ENCODE data around the gene FHL1. TPM values are rescaled to one million over a fixed set of nuclear protein-coding genes. Genes with fewer than 3 reads are reported as not detected.

FHL1 gene
- total RNA-seq, 1 donor from 2014 or later, result 718 TPM

DNA sequence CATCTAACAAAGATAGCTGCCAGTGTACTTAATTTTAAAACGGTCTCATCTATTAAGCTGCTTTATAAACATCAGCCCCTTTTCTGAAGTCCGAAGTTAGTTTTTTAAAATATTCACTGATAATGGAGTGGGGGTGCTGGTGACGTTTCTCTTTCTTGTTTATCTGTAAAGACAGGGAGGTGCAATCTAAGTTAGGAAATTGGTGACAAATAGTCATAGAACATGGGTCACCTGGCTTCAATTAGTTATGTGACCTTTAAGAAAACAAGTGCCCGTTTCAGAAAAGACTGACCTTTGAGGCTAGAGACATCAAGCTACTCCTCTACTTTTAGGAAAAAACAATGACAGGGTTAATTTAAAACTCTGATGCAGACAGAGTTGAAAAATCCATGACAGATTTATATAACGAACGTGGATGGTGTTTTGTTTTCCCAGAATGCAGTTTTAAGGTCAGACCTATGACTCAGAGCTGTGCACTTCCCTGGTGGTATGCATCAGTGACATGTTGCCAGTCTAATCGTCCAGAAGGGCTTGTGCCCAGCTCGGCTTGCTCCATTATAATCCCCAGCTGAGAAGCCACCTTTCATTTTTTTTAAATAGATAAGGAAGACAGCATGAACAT, 38.2 kb downstream of the FHL1 start:
- peak; percentile 52 for DNase-seq (ENCODE audit: low spot score)

DNA sequence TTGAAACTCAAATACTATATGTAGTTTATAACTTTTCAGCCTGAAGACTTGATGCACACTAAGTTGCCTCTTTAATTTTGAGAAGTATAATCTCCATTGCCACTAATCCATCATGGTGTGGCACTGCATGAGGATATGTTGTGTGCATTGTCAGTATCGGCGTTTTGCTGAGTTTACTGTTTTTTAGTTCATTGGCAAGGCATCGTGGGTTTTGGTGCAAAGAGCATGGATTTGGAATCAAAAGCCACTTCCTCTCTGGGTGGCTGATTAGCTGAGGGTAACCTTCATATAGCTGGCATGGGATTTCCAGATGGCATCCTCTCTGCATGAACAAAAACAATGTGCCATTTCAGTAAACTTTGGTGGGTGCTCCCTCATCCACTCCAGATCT, 38.7 kb downstream of the FHL1 start:
- no peak for DNase-seq (ENCODE audit: low spot score)

DNA sequence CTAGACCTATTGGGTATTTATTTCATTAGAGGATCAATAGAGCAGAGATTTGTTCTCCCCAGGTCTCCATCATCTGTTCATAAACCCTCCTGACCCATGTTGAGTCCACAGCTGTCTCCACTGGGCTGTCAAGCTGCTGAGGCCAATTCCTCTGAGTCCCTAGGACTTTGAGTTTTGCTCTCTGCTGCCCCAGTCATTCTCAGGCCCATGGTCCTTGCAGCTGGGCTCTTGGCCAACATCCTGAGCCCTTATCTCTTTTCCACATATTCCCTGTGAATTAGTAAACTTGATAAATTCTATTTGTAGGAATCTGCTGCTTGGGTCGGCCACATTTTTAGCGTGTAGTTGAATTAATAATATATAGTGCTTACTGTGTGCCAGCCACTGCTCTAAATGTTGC, 41.9 kb downstream of the FHL1 start:
- no peak for DNase-seq (ENCODE audit: low spot score)

DNA sequence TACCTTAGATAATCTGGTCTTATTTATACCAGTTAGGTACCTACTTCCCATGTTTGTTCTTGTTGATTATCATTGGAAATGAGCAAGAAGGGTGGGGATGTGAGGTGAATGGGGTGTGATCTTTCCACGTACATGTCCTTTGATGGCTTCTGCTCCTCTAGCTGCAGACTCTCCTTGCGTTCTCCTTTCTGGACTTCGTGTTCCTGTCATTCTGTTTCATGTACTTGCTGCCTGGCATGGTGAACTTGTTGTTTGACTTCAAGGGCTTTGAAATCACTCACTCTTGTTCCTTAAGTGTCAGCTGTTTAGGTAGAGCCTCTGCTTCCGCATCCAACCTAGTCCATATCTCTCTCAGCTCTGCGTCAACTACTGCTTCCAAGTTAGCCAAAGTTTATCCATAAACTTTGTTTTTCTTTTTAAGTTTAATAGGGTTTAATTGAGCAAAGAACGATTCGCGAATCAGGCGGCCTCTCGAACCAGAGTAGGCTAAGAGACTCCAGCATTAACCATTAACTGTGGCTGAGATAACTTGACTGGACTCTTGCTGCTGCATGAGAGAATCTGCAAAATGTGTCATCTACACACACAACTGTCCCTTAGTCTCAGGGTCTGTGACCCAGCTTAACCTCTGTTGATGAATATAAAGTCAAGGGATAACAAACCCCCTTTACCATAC, 42.8 kb downstream of the FHL1 start:
- DNase-seq (ENCODE audit: low spot score), result no peak

DNA sequence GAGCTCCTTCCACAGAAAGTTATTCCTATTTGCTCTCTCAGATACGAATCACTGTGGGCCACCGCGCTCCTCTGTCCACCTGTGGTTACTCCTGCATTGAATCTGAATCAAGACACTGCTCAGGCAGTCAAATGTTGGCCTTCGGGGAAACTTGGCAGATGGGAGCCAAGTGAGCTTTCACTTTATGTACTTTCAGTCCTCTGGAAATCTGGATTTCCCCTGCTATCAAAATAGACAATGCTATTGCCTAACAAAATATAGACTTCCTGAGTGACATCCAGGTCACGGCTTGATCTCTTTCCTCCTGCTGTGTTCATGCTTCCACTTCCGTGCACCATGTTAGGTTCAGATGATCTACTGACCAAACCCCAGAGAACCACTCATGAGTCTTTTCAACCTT, 43.8 kb downstream of the FHL1 start:
- no peak for DNase-seq (ENCODE audit: low spot score)

DNA sequence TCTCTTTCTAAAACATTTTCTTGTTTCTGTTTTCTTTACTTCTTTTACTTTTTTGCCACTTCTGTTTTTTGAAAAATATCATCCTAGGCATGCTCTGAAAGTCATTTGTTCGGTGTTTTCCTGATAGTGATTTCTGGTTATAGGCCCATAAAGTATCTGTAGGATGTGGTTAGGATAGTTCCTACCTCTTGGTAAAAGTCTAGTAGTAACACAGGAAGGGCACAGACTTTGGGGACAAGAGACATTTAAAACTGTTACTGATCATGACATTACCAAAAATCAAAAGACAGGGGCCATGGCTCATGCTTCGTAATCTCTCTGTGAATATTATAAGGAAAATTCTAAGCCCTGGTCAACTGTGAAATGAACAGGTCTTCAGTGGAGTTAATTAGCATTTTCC, 44.8 kb downstream of the FHL1 start:
- DNase-seq (ENCODE audit: low spot score), result no peak

DNA sequence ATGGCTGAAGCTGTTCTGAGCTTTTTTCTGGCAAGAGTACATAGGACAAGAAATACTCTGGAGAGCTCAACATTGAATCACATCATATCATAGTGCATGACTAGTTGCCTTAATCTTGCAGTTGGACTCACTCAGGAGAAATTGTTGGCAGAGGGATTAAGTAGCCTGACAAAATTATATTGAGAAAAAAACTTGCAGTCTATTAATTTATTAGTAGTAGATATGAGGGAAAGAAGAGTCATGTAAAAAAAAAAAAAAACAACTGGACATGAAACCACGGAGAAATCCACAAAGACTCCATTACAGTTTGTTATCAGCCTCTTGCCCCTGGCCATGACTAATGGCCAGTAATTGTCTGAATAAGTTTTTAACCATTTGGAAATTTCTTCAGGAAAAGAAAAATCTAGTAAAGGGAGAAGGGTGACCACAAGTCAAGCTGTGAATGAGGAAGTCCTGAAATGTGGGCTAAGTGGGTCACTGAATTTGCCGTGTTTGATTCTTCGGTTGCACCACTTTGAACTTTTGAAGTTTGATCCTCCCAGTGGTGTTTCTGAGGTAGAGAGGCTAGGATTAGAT, 45.6 kb downstream of the FHL1 start:
- no peak for DNase-seq (ENCODE audit: low spot score)

DNA sequence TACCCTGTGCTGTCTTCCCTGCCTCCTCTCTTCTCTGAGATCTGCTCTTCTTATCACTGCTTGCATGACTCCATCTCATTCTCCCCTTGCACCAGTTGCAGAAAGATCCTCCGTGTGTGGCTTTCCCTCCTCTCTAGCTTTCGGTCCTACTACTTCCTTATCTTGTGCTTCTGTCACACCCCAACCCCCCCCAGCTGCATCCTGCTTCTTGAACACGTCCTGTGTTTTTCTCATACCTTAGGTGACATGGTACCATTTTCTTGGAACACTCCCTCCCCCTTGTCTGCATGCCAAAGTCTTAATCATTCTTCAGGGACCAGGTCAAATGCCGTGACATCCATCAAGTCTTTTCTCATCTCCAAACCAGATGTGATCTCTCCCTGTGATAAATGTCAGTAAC, 46.4 kb downstream of the FHL1 start:
- DNase-seq (ENCODE audit: low spot score), result no peak

DNA sequence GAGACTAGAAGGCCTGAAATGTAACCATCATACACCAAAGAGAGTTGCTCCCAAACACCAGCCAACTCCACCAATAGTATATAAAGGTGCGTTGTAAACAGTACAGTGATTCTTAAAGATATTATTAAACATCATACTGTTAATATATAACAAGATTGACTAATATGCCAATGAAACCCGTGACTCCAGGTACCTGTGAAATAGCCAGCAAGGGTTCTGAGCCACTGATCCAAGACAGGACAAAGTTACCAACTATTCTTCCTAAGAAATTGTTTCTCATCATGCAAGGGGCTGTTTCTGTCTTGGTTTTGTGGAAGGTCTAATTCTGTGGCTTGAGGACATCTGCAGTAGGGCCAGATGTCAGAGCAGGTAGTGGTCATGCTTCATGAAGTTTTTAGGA, 47.2 kb downstream of the FHL1 start:
- no peak for DNase-seq (ENCODE audit: low spot score)

DNA sequence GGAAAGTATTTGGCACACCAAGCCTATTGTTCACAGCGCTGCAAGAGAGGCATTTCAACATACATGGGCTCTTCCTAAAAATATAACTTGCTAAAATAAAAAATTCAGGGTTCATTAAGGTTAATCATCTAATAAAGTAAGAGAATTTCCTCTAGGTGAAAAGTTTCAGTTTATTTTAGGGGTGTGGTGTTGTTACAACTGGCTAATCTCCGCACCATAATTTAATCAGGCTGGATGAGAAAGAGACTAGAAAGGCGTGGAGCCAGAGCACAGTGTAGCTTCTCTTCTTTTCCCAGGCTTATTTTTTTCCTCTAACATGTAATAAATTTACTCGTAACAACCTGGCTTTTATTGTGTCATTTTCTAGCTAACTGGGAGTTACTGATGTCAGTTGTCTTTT, 47.9 kb downstream of the FHL1 start:
- DNase-seq (ENCODE audit: low spot score), result no peak

DNA sequence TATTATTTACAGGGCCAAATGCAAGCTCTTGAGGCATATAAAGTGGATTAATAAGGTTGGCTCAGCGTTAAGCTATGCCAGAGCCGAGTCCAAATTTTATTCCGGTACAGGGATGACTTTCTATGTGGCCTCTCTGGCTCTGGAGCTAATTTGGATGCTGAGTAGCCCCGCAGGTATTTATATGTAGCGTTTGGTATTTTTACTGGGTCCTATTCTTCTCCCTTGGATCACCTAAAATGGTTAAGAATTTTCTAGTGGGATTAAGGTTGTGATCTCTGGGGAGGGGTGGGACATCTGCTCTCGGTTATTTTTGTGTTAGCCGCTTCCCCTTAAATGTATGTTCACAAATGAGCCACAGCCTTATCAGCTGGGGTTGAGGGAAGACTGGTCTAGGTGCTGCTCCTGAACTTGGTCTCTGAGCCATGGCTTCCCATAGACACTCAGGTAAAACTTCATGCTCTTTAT, 49.4 kb downstream of the FHL1 start:
- no peak for DNase-seq (ENCODE audit: low spot score)

DNA sequence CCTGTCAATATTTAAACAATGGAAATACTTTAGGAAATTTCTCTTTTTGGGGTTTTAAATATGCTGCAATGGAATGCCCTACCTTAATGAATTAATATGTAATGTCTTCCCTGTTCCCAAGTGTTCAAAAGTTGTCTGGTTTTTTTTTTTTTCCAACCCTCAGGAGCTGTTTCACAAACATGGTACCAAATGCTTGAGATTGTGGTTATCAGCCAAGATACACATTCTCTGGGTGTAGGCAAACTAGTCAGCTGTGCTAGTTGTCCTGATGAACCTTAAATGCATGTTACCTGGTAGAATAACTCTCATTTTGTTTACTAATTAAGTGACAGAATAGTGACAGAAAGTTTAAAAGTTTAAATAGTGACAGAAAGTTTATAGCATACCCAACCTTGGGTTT, 50.7 kb downstream of the FHL1 start:
- no peak for DNase-seq (ENCODE audit: low spot score)

DNA sequence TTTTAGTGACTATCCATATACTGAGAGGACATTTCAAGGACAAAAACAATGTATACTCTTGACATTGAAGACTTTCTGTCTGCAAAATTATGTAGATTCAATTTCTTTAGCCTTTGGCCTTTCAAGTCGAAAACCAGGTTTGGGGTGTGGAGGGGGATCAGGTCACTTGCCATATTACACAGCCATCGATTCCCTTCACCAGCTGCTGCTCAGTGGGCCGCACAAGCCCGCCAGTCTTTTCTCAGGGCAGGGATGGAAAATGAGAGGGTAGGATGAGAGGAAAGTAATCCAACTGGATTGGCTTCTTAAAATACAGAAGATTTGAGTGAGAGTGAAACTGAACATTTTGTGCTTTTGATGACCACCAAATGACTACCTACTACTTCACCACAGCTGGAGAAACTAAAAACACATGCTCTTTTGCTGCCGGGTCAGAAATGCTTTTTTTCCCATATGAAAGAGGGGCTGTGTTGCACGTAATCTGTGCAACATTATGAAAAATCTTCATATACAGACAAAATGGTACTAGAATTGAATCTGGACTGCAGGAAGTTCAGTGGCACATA, 51.4 kb downstream of the FHL1 start:
- DNase-seq (ENCODE audit: low spot score), result no peak

DNA sequence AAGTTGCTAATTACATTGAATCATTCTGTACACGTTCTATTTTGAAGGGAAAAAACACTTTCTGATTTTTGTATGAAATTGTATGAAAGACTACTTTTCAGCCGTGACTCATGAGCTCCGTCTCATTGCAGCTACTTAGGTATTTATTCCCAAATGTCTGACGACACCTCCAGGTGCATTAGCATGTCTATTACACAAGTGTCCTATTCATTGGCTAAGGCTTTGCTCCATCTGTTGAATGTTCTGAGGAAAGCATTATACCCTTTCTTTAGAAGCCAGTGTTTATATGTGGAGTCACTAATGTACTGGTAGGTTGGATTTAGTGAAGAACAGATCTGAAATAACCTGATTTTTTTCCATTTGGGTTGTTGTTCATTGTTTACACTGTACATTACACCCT, 52.0 kb downstream of the FHL1 start:
- DNase-seq (ENCODE audit: low spot score), result no peak

DNA sequence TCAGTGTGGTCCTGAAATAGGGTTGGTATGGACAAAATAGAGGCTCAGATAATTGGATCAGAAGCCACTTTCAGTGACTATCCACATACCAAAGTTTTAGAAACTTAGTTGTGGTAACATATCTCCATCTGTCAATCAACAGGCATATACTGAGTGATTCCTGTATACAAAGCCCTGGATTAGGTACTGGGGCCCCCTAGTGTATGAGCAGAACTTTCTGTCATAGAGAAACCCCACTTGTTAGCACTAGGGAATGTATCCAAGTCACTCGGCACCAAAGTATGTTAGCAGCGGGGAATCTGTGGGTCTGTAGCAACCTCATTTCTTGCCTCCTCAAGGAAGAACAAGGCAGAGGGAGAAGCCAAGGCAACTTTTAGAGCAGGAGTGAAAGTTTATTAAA, 53.1 kb downstream of the FHL1 start:
- DNase-seq (ENCODE audit: low spot score), result no peak

DNA sequence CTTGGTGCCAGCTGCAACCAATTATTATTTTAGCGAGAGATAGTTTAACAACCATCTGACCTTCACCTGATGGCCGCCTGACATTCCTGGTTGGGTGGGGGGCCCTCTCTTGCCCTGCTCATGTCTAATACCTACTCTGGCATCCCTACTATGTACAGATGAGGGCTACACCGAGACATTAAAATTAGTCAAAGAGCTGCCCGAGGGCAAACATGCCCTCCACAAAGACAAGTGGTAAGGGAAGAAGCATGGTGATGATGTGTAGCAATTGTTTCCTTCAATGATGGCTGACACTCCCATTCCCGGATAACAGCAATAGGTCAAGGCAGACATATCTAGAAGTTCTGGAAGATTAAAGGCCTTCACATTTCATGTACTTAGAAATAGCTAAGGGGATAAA, 54.3 kb downstream of the FHL1 start:
- no peak for DNase-seq (ENCODE audit: low spot score)

DNA sequence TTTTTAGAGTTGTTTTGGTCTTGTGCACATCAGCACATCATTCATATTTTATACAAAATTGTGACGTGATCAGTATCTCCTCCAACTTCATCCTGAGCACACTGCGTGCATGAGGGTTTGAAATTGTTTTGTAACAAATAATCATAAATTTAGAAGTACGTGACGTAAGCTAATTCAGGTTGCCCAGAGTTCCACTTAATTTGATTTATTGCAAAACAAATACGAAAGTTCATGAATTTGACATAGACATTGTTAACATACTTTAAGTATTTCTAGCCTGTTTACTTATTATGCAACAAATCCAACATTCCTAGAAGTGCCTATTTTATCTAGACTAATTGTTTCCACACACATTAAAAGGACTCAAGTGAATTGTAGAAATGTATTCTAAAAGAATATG, 55.6 kb downstream of the FHL1 start:
- no peak for DNase-seq (ENCODE audit: low spot score)

DNA sequence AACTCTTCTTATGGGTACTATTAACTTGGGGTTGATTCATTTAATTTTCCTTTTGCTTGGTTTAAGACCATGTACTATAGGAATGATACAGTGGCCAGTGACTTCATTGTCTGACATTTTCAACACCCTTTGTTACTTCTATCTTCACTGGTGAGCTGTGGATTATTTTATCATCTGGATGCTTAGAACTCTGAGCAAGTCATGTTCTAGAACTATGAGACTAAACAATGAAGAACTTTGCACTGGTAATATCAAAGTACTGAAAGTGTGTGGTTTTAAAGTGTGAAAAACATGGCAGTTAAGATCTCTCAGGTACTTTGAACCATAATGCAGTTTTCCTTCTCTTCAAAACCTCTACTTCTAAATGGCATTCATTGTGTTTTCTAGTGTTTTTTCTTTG, 56.1 kb downstream of the FHL1 start:
- no peak for DNase-seq (ENCODE audit: low spot score)

DNA sequence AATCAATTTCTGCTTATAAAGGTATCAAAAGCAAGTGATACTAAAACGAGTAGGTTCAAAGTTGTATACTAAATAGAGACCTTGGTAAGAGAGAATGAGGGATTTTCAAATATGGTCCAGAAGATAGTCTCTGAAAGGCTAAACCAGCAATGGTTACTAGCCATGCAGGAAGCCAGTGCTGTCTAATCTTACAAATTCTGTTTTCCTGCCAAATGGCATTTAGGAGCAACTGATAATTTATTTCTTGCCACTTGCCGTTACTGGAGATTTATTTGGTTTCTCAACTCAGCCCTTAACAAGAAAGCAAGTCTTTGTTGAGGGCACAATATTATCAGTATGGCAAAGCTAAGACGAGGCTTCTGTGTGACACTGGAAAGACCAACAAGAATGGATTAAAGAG, 56.6 kb downstream of the FHL1 start:
- DNase-seq (ENCODE audit: low spot score), result no peak

DNA sequence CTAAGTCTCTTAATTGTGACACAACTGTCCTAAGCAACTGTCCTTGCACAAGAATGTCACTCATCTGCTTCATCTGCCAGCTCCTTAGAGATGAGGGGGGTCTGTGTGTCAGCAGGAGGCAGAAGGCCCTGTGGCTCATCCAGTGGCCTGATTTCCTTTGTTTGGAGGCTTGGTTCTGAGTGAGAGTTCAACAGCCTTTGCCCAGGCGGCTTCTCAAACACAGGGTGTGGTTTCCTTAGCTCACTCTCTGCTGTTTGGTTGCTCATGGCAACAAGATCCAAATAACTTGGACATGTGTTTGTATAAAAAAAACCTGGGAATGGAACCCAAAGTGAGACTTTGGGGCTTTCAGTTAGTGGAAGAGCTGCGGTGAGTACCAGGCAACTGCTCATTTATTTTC, 57.2 kb downstream of the FHL1 start:
- DNase-seq (ENCODE audit: low spot score), result peak; percentile 65

DNA sequence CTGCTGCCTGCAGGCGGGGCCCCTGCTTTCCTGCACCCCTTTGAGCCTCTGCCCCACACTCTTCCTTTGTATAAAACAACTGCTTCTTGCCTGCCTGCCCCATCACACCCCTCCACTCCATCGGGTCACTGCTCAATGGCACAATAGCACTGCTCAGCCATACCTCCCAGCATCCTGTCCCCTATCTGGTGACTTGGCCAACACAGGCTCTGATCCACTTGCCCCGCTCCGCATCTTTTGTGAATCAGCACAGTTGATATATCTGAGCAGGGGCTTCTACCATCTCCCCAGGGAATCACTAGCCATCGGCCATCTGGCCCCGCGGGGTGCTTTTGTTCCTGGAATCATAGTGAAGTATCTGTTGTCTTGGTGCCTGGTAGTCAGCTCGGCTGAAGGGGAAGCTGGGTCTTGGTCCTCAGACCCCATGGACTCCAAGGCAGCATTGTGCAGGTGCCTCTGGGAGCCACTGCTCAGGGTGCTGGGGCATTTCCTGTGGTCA, 58.6 kb downstream of the FHL1 start:
- DNase-seq (ENCODE audit: low spot score), result no peak

DNA sequence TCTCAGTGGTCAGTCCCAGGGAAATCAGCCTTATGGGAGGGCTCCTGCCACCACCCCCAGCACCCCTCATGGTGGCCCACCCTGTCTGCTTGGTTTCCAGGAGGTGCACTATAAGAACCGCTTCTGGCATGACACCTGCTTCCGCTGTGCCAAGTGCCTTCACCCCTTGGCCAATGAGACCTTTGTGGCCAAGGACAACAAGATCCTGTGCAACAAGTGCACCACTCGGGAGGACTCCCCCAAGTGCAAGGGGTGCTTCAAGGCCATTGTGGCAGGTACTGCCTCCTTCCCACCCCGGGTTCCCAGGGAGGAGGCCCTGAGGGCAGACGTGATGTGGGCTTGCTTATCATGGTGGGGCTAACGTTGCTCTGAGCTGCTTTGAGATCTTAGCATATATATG, 59.6 kb downstream of the FHL1 start:
- no peak for DNase-seq (ENCODE audit: low spot score)

DNA sequence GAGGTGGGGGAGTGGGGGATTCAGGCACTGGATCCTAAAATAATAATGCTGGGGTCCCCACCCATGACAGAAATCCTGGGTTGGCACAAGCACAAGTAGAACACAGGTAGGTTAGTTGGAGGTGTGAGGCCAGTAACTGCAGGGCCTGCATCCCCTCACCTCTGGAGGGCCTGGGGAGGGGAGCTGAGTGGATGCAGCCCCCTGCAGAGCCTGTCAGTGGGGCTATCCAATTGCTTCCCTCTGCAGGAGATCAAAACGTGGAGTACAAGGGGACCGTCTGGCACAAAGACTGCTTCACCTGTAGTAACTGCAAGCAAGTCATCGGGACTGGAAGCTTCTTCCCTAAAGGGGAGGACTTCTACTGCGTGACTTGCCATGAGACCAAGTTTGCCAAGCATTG, 60.2 kb downstream of the FHL1 start:
- no peak for DNase-seq (ENCODE audit: low spot score)
